GM06990 (cell line): Measurements from ENCODE around the gene KCNS1.

ENCODE experiments used
- DNase-seq: peaks from one replicate; pipeline ENCODE4 v3.0.0-alpha.2; 2011; ENCODE audit not compliant: insufficient read length; ENCODE audit errors: extremely low read depth
- H3K27me3 ChIP-seq: replicated peaks from 2 replicates; pipeline ENCODE4 v1.6.0; 2011; ENCODE audit warnings: low read length; ENCODE audit not compliant: control insufficient read depth, insufficient read depth
- H3K36me3 ChIP-seq: 2 replicates; pipeline ENCODE4 v1.5.1; 2011; ENCODE audit warnings: low read length; ENCODE audit not compliant: control insufficient read depth, insufficient read depth
- H3K4me3 ChIP-seq: replicated peaks from 2 replicates; pipeline ENCODE4 v1.5.1; 2011; ENCODE audit warnings: low read depth, mild to moderate bottlenecking, control low read depth, low read length
- TF ChIP-seq, protein P1 (sequence below): IDR thresholded peaks from 2 replicates; pipeline ENCODE4 v1.5.1; 2011; ENCODE audit warnings: low read length, control low read depth, mild to moderate bottlenecking, inconsistent platforms; ENCODE audit not compliant: insufficient read depth, poor library complexity, severe bottlenecking

Gene KCNS1

DNA sequence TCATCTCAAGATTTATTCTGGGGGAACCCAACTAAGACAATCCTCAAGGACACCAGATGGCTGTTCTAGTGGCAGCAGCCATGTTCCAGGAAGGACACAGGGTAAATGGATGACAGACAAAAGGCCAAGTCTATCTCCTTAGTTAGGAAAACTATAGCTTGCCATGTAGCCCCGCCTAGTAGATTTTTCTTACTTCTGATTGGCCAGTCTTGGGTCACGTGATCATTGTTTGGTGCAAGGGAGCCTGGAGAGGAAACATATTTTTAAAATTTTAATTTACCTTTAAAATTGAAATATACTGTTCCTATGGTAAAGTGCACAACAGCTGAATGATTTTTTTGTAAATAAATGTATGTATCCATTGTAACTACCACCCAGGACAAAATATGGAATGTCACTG, 4.4 kb upstream of the KCNS1 start:
- TF ChIP-seq, protein P1, sequence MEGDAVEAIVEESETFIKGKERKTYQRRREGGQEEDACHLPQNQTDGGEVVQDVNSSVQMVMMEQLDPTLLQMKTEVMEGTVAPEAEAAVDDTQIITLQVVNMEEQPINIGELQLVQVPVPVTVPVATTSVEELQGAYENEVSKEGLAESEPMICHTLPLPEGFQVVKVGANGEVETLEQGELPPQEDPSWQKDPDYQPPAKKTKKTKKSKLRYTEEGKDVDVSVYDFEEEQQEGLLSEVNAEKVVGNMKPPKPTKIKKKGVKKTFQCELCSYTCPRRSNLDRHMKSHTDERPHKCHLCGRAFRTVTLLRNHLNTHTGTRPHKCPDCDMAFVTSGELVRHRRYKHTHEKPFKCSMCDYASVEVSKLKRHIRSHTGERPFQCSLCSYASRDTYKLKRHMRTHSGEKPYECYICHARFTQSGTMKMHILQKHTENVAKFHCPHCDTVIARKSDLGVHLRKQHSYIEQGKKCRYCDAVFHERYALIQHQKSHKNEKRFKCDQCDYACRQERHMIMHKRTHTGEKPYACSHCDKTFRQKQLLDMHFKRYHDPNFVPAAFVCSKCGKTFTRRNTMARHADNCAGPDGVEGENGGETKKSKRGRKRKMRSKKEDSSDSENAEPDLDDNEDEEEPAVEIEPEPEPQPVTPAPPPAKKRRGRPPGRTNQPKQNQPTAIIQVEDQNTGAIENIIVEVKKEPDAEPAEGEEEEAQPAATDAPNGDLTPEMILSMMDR: no peak
- no peak for DNase-seq
- Histone ChIP-seq H3K27me3 (peaks cover 1% of the 10 kb centered on the region), H3K4me3 (no peak overlapping the region), H3K36me3 (no peaks in the 10 kb centered on the region)

DNA sequence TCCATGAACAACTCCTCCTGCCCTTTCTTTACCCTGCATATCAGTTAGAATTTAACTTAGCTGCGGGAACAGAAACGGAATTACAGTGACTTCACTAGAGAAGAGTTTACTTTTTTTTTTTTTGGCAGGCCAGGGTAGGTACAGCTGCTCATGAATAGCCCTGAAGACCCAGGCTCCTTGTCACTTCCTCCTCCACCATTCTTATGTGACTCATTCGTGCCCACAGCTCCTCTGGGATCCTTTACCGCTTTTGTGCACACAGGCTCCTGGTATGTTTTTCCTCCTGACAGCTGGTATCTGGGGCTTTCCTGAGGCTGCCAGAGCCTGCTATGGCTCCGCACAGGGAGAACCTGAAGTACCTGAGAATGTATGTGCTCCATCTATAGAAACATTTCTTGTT, 3.9 kb upstream of the KCNS1 start:
- Histone ChIP-seq H3K36me3 (no peaks in the 10 kb centered on the region), H3K27me3 (peaks cover 1% of the 10 kb centered on the region), H3K4me3 (no peak overlapping the region)
- TF ChIP-seq, protein P1: no peak
- no peak for DNase-seq

DNA sequence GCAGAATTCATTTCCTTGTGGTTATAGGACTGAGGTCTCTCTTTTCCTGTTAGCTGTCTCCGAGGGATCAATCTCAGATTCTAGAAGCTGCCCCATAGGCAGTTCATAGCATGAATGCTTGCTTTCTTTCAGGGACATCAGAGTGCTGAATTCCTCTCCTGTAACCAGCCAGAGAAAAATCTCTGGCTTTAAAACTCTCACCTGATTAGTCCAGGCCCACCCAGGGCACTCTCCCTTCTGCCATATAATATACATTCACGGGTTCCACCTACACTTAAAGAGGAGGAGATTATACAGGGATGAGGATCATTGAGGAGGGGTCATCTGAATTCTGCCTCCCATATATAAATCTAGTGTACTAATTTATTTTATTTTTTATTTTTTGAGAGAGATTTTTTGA, 2.1 kb upstream of the KCNS1 start:
- Histone ChIP-seq H3K4me3 (no peak overlapping the region), H3K27me3 (peaks cover 1% of the 10 kb centered on the region), H3K36me3 (no peaks in the 10 kb centered on the region)
- TF ChIP-seq, protein P1: no peak
- no peak for DNase-seq

DNA sequence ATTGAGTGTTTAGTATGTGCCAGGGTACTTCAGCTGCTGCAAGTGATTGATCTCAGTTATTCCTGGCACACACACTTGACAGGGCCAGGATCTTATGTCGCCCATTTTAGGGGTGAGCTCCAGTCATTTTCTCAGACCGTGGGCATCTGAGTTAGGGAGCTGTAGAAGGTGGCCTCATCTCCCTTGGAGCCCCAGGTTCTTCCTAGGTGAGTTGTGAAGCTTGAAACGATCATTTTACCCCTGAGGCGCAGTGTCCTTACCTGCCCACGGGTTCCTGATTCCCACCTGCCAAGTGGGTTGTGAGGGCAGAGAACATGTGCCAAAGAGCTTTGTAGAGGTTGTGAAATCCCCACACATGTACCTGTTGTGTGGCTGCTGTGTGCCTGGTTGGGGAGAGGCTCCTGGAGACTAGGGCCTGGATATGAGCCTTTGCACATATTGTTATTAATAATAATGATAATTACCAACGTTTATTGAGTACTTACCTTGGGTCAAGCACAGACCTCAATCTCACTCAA, 465 bp upstream of the KCNS1 start:
- no peak for DNase-seq
- Histone ChIP-seq H3K27me3 (peaks cover 1% of the 10 kb centered on the region), H3K4me3 (no peak overlapping the region), H3K36me3 (no peaks in the 10 kb centered on the region)
- TF ChIP-seq, protein P1: no peak

DNA sequence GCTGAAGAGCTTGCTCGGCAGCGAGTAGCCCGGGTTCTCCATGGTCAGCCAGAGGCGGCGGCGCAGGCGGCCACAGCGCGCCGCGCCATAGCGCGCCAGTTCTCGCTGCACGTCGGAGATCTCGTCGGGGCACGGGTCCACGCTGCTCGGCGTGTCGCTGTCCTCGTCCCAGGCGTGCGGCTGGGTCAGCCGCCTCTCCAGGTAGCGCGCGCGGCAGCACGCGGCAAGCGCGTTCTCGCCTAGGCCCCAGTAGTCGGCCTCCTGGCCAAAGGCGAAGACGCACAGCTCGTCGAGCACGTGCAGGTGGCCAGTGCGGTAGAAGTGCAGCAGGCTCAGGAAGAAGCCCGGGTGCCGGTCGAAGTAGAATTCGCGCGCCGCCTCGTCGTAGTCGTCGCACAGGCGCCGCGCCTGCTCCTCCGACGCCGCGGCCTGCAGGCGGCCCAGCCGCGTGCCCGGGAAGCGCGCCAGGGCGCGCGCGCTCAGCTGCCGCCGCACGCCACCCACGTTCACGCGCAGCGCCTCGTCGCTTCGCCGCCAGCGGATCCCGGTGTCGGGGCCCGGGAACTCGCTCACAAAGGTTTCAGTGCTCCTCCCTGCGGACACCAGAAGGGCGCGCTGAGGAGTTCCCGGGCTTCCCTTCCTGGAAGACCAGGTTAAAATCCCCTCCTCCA, 2.7 kb downstream of the KCNS1 start:
- DNase-seq: peak; percentile 19
- no peaks in the 10 kb centered on the region for H3K36me3 ChIP-seq
- no peak overlapping the region for H3K4me3 ChIP-seq
- TF ChIP-seq, protein P1: no peak
- H3K27me3 ChIP-seq: no peaks in the 10 kb centered on the region; the same call in none of the 2 replicates

DNA sequence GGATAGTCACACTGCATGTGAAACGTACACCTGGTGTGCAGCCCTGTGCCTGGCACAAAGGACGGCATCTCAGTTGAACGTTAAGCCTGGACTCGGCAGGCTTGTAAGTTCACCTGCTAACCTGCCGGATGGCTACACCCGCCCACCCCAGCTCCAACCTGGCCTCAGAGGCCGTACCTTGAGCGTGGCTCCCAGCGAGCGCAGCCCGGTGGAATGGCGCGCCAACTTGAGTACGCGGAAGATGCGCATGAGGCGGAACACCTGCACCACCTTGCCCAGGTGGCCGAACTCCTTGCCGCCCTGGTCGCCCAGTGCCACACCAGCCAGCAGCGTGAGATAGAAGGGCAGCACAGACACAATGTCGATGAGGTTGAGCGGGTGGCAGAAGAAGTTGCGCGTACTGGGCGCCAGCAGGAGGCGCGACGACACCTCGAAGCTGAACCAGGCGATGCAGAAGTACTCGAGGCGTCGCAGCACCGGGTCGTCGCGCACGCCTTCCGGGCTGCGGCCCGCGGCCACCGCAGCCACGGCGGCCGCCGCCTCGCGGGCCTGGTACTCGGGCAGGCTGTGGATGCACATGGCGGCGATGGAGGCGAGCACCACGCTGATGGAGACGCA, 3.3 kb downstream of the KCNS1 start:
- TF ChIP-seq, protein P1: peak; percentile 29
- peak; percentile 30 for DNase-seq
- Histone ChIP-seq H3K4me3 (no peak overlapping the region), H3K36me3 (no peaks in the 10 kb centered on the region), H3K27me3 (no peaks in the 10 kb centered on the region; the same call in none of the 2 replicates)
